K562 (cell line): ENCODE data around the gene BLM. TPM values are rescaled to one million over a fixed set of nuclear protein-coding genes. Genes with fewer than 3 reads are reported as not detected.

ENCODE experiments used
- ATAC-seq: fragments of 200-7000 bp; cut with Tn5 transposase; 3 replicates; pipeline ENCODE4 v1.9.1; 2020; ENCODE audit warnings: moderate library complexity
- BruUV-seq: library from RNA; stranded (reverse); fragments of 400-500 nt; replicated peaks from 2 replicates; lab custom pipeline; 2021; lab: Mats Ljungman, UMichigan
- CTCF ChIA-PET: fragments of 300-600 bp; formaldehyde crosslinking; extraction: SDS; loops from one replicate; lab custom pipeline; 2021; ENCODE audit warnings: low intra/inter-chr PET ratio; lab: Yijun Ruan, JAX
- POLR2A ChIA-PET: fragments of 300-600, 350-650 bp; sonication (Branson Sonifier 250); formaldehyde crosslinking; extraction: SDS; loops from one replicate; lab custom pipeline; 2021; ENCODE audit warnings: antibody characterized with exemption, inconsistent platforms; lab: Yijun Ruan, JAX
- DNase-seq, 4 experiments: peaks; one replicate each; pipeline versions ENCODE4 v3.0.0 to v3.0.0-alpha.2; 2011 to 2018; ENCODE audit warnings: low spot score in 3 of 4, mixed read lengths in 3 of 4; ENCODE audit errors: extremely low read depth in 1 of 4
- FAIRE-seq: peaks from 2 replicates; lab custom pipeline; 2011; peaks lifted over from hg19 to GRCh38; lab: Jason Lieb, UNC
- H2AFZ ChIP-seq: 2 replicates; pipeline ENCODE4 v1.6.0; 2011; ENCODE audit warnings: low read depth, low read length, control low read depth, inconsistent platforms
- H3K27ac ChIP-seq: fragments of 200-600 bp; 3 replicates; pipeline ENCODE4 v1.8.0; 2011; ENCODE audit warnings: low read depth, mild to moderate bottlenecking, control low read depth, inconsistent platforms, low read length, moderate library complexity, mixed read lengths; ENCODE audit errors: extremely low read depth
- H3K27me3 ChIP-seq, 2 experiments: fragments of 300-600 bp in 1 of 2; 2 replicates in 1 of 2; 3 replicates in 1 of 2; pipeline versions ENCODE4 v1.6.0 to v1.8.0; 2011; ENCODE audit warnings: inconsistent platforms in 2 of 2, low read length in 2 of 2, mild to moderate bottlenecking in 1 of 2, mixed read lengths in 1 of 2, moderate library complexity in 1 of 2; ENCODE audit not compliant: control insufficient read depth in 2 of 2, insufficient read depth in 2 of 2
- H3K36me3 ChIP-seq: fragments of 300-600 bp; 3 replicates; pipeline ENCODE4 v1.8.0; 2011; ENCODE audit warnings: mild to moderate bottlenecking, low read length, inconsistent platforms; ENCODE audit not compliant: control insufficient read depth, insufficient read depth
- H3K4me1 ChIP-seq, 2 experiments: fragments of 200-600 bp in 1 of 2; replicated peaks in 1 of 2; 2 replicates in 1 of 2; 3 replicates in 1 of 2; pipeline versions ENCODE4 v1.5.1 to v1.8.0; 2011; ENCODE audit warnings: inconsistent platforms in 2 of 2, low read length in 2 of 2, mild to moderate bottlenecking in 1 of 2, mixed read lengths in 1 of 2, moderate library complexity in 1 of 2; ENCODE audit not compliant: control insufficient read depth in 2 of 2, insufficient read depth in 2 of 2
- H3K4me2 ChIP-seq: 2 replicates; pipeline ENCODE4 v1.6.1; 2011; ENCODE audit warnings: low read length, control low read depth, inconsistent platforms, mixed read lengths; ENCODE audit not compliant: insufficient read depth
- H3K4me3 ChIP-seq: fragments of 200-600 bp; sonication (generic), shearing (Covaris generic); 2 replicates; pipeline ENCODE4 v1.5.1; 2016; ENCODE audit warnings: control low read depth, inconsistent platforms
- H3K79me2 ChIP-seq: fragments of 200-600 bp; 3 replicates; pipeline ENCODE4 v1.8.0; 2011; ENCODE audit warnings: low read length, inconsistent platforms; ENCODE audit not compliant: control insufficient read depth, insufficient read depth
- H3K9ac ChIP-seq, 2 experiments: 2 replicates each; pipeline versions ENCODE4 v1.6.0 to v1.6.1; 2011; ENCODE audit warnings: low read depth in 2 of 2, low read length in 2 of 2, control low read depth in 1 of 2, inconsistent platforms in 1 of 2, mild to moderate bottlenecking in 1 of 2, mixed read lengths in 1 of 2; ENCODE audit not compliant: insufficient read depth in 1 of 2
- H3K9me1 ChIP-seq: one replicate; pipeline ENCODE4 v1.6.0; 2011; ENCODE audit warnings: inconsistent platforms, mild to moderate bottlenecking, low read length, moderate library complexity; ENCODE audit not compliant: control insufficient read depth, insufficient read depth
- H3K9me3 ChIP-seq: replicated peaks from 2 replicates; pipeline ENCODE4 v1.5.1; 2011; ENCODE audit warnings: low read depth, low read length, inconsistent platforms; ENCODE audit not compliant: control insufficient read depth, insufficient read depth
- H4K20me1 ChIP-seq: replicated peaks from 2 replicates; pipeline ENCODE4 v1.6.1; 2011; ENCODE audit warnings: low read length, inconsistent platforms, mixed read lengths; ENCODE audit not compliant: control insufficient read depth, insufficient read depth
- AFF4 ChIP-seq: sonication (generic); formaldehyde crosslinking; IDR thresholded peaks from 2 replicates; pipeline ENCODE4 v1.8.0; 2023; ENCODE audit warnings: mild to moderate bottlenecking, missing genetic modification reagents
- ETS2 ChIP-seq: IDR thresholded peaks from 2 replicates; pipeline ENCODE4 v1.6.1; 2016; ENCODE audit warnings: borderline replicate concordance, missing genetic modification characterization, mild to moderate bottlenecking, moderate library complexity, missing compliant biosample characterization; ENCODE audit not compliant: poor library complexity, severe bottlenecking
- SMARCE1 ChIP-seq: fragments of 450-650 bp; IDR thresholded peaks from 2 replicates; pipeline ENCODE4 v1.7.1; 2016; ENCODE audit warnings: mild to moderate bottlenecking
- SP1 ChIP-seq: sonication (generic); formaldehyde crosslinking; IDR thresholded peaks from 2 replicates; pipeline ENCODE4 v1.8.1; 2022; ENCODE audit warnings: mild to moderate bottlenecking, missing genetic modification reagents
- ZKSCAN3 ChIP-seq: fragments of 250-450 bp; sonication (Bioruptor Pico); IDR thresholded peaks from 2 replicates; pipeline ENCODE4 v1.4.0; 2020
- ZNF12 ChIP-seq: sonication (generic); formaldehyde crosslinking; IDR thresholded peaks from 2 replicates; pipeline ENCODE4 v1.4.0; 2020; ENCODE audit warnings: mild to moderate bottlenecking, missing genetic modification reagents
- WGBS: fragments of 100-300 bp; shearing (Covaris generic); methylation state at CpG from one replicate; pipeline ENCODE4 v1.1.6; 2016; ENCODE audit warnings: low coverage, mixed read lengths; ENCODE audit not compliant: insufficient coverage; ENCODE audit errors: missing lambda C conversion rate; 5-methylcytosine and 5-hydroxymethylcytosine counted together
- in situ Hi-C: fragments of 300-500 bp; cut with MboI; formaldehyde crosslinking; loops from 4 replicates; pipeline ENCODE4 v1.15.0; 2018; ENCODE audit warnings: inconsistent platforms, mixed read lengths
- intact Hi-C: fragments of 100-400 bp; cut with micrococcal nuclease; formaldehyde crosslinking; loops from 2 replicates; pipeline ENCODE4 v1.14.2; 2022
- polyA plus RNA-seq, 8 experiments: library from polyadenylated mRNA; depleted of rRNA in 4 of 8; stranded (reverse) in 5 of 8; unstranded in 3 of 8; fragments of >200 nt; fragmentation: Nextera tagmentation in 2 of 8; fragmentation: Illumina TruSeq in 1 of 8; extraction: Ambion mirVana in 2 of 8; extraction: Trizol in 1 of 8; gene quantifications; 2 replicates each; pipeline versions ENCODE4 v1.2.1 to v1.2.3, GENCODE V29; 2011 to 2014; ENCODE audit warnings: inconsistent platforms in 1 of 8, missing spikeins in 1 of 8
- total RNA-seq, 7 experiments: library from RNA; depleted of rRNA in 6 of 7; stranded (reverse); fragments of >200 nt in 6 of 7; fragmentation: Illumina TruSeq in 2 of 7; extraction: Trizol in 2 of 7; gene quantifications; 2 replicates each; pipeline versions ENCODE4 v1.2.1 to v1.2.3, GENCODE V29; 2011 to 2021; ENCODE audit warnings: low replicate concordance in 1 of 7

BLM gene
- total and polyA plus RNA-seq, 9 of the 15 experiments (the other 6 are each of a cell fraction or from before 2014, with no cell fraction given) = 21.0 to 56.0 (median 43.9) TPM

GRCh38 chr15:90709278-90709677 lies 7.9 kb upstream of the BLM start:
- Histone ChIP-seq H3K27ac (no peak overlapping the region), H4K20me1 (no peaks in the 10 kb centered on the region), H3K9me3 (peaks cover 1% of the 10 kb centered on the region), H3K4me2 (no peak overlapping the region), H3K4me3 (no peak overlapping the region), H3K4me1 (peaks cover 3 to 5% of the 10 kb centered on the region in 2 experiments; a peak in 1 of 5 replicates), H3K9ac (no peak overlapping the region), H3K9me1 (no peaks in the 10 kb centered on the region), H3K79me2 (no peaks in the 10 kb centered on the region), H2AFZ (no peak overlapping the region), H3K36me3 (no peaks in the 10 kb centered on the region; the same call in 2 of the 3 replicates), H3K27me3 (no peaks in the 10 kb centered on the region)
- CTCF ChIA-PET = no interaction called here
- FAIRE-seq (no peak), ATAC-seq (no peak), DNase-seq (no peak)
- intact Hi-C loops (no loop called here), in situ Hi-C loops (no loop called here)
- POLR2A ChIA-PET = interaction anchor here (0.6 to 1.2 kb wide), 2 partner anchors 8 to 989 kb away, joined by 3 to 4 read pairs; partner anchors contain the start of gene BLM
- 60% methylated on average over 3 of the region's 3 CpGs for WGBS
- TF ChIP-seq ZNF12 (CRISPR knock-in tag) = no peak
- TF ChIP-seq SMARCE1 = no peak
- no peak for TF ChIP-seq ZKSCAN3 (CRISPR knock-in tag)
- no peak for TF ChIP-seq SP1 (CRISPR knock-in tag)
- no peak for TF ChIP-seq ETS2 (tag)
- no peak for TF ChIP-seq AFF4 (CRISPR knock-in tag)
- BruUV-seq = no TSS peak
